WERI-Rb-1 (cell line): ENCODE data around the gene ADGRA1.

Source experiments
- DNase-seq: peaks from one replicate; pipeline ENCODE4 v3.0.0-alpha.2; 2020
- H3K27ac ChIP-seq: fragments of 250-450 bp; sonication (Bioruptor Pico); 2 replicates; pipeline ENCODE4 v1.5.1; 2020; ENCODE audit warnings: mild to moderate bottlenecking, moderate library complexity
- H3K27me3 ChIP-seq: fragments of 250-450 bp; sonication (Bioruptor Pico); 2 replicates; pipeline ENCODE4 v1.5.1; 2021; ENCODE audit warnings: mild to moderate bottlenecking, low read depth, moderate library complexity; ENCODE audit not compliant: insufficient read depth, severe bottlenecking
- H3K36me3 ChIP-seq: fragments of 250-450 bp; sonication (Bioruptor Pico); 2 replicates; pipeline ENCODE4 v1.5.1; 2020; ENCODE audit warnings: mild to moderate bottlenecking, moderate library complexity
- H3K4me3 ChIP-seq: 2 replicates; pipeline ENCODE4 v1.5.1; 2011; ENCODE audit warnings: low read depth, mild to moderate bottlenecking, control low read depth, low read length
- H3K9me3 ChIP-seq: fragments of 250-450 bp; sonication (Bioruptor Pico); 2 replicates; pipeline ENCODE4 v1.5.1; 2021; ENCODE audit warnings: mild to moderate bottlenecking, moderate library complexity; ENCODE audit not compliant: severe bottlenecking
- CTCF ChIP-seq: IDR thresholded peaks from 2 replicates; pipeline ENCODE4 v1.5.1; 2011; ENCODE audit warnings: low read depth, mild to moderate bottlenecking, control low read depth, inconsistent platforms, low read length

ADGRA1 gene

DNA sequence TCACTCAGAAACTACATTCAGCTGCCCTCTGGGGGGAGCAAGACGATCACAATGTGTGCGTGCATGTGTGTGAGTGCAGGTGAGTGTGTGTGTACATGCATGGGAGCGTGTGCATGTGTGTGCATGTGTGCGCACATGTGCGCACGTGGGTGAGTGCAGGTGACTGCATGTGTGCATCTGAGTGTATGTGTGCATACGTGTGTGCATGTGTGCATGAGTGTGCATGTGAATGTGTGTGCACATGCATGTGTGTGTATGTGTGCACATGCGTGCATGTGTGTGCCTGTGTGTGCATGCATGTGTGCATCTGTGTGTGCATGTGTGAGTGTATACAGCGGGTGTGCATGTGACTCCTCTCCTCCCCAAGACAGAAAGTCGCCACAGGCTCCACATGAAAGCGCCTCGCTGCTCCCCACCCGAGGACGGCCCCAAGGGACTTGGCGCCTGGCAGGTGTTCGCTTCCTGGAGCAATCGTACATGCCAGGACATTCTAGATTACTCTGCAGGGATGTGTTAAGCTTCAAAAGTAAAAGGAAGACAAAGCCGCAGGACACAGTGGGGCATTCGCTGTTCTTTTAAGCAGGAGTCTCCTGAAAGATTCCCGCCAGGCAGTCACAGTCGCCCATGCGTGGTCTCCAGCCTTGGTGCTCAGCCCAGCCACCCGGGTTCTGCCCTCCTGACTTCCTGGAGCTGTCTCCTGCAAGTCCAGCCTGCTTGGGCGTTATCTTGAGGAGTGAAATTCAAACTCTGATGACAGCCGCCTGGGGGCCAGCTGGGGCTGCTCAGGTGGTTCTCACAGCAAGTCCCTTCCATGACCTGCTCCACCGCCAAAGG lies 42.0 kb upstream of the ADGRA1 start:
- no peak overlapping the region for H3K4me3 ChIP-seq
- no peaks in the 10 kb centered on the region for H3K9me3 ChIP-seq
- no peak for DNase-seq
- no peaks in the 10 kb centered on the region for H3K27me3 ChIP-seq
- TF ChIP-seq CTCF: peak; percentile 23; the same call in 1 of the 2 replicates
- H3K27ac ChIP-seq: no peak overlapping the region
- no peaks in the 10 kb centered on the region for H3K36me3 ChIP-seq

GRCh38 chr10:133046390-133046765 lies 41.3 kb upstream of the ADGRA1 start:
- TF ChIP-seq CTCF: no peak
- no peaks in the 10 kb centered on the region for H3K27me3 ChIP-seq
- no peak overlapping the region for H3K27ac ChIP-seq
- H3K36me3 ChIP-seq: no peaks in the 10 kb centered on the region
- DNase-seq: no peak
- H3K9me3 ChIP-seq: no peaks in the 10 kb centered on the region
- H3K4me3 ChIP-seq: no peak overlapping the region

DNA sequence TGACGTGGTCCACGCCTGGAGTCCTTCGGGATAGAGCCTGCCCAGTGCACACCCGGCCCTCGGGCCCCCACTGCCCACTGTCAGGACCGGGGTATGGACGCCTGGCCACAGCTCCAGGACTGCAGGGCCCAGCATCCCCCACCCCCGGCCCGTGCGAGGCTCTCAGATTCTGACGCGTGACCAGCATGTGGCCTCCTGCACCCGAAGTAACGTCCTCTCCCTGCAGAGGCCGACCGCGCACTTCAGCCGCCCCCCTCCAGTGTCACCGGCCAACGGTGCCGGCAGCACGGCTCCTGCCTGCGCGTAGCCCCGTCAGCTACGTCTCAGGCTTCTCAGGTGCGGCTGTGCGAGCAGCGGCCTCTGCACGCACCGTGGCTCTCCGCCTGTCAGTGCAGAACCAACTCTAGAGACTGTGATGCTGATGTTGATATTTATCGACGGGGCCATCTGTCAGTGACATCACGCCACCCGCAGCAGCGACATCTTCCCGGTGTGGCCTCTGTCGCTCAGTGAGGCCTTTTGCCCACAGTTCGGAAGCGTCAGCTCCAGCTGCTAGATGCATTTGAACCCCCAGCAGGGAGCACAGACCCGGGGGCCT lies 40.1 kb upstream of the ADGRA1 start:
- Histone ChIP-seq H3K27me3 (no peaks in the 10 kb centered on the region), H3K36me3 (no peaks in the 10 kb centered on the region), H3K27ac (no peak overlapping the region), H3K4me3 (no peak overlapping the region), H3K9me3 (peaks cover 6% of the 10 kb centered on the region)
- TF ChIP-seq CTCF: no peak
- no peak for DNase-seq

DNA sequence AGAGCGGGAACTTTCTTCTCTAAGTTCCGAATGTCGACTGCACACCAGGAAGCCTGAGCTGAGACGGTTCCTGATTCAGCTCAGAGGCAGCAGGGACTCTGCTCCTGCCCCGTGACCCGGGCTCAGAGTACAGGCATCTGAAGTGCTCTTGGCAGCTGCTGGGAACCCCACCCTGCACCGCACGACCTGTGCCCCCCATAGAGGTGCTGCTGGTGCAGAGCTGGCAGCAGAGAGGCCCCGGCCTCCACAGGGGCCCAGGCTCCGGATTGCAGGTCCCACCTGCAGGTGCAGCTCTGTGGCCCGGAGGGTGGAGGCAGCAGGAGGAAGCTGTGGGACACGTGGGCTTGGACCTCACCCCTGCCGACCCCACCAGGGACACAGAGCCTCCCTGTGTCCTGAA lies 39.5 kb upstream of the ADGRA1 start:
- Histone ChIP-seq H3K27ac (no peak overlapping the region), H3K27me3 (no peaks in the 10 kb centered on the region), H3K36me3 (no peaks in the 10 kb centered on the region), H3K9me3 (peaks cover 12% of the 10 kb centered on the region), H3K4me3 (no peak overlapping the region)
- no peak for TF ChIP-seq CTCF
- no peak for DNase-seq

DNA sequence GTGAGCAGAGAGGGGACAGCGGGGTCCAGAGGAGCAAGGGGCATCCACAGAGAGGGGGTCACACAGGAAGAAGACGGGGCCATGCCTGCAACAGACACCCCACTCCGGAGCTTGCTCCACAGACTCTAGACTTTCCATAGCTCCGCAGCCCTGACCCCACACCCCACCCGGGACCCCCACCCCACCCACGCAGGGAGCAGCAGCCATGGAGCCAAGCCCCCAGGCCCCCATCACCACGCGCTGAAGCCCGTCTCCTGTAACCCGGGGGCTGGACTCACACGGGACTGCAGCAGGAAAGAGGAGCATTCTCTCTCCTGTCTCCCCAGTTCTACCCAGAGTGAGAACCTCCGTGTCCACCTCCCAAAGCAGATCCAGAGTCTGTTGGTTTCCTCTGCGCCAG lies 38.8 kb upstream of the ADGRA1 start:
- H3K9me3 ChIP-seq: peaks cover 19% of the 10 kb centered on the region

More for the DNA sequence above, 38.8 kb upstream of the ADGRA1 start:
- Histone ChIP-seq H3K36me3 (no peaks in the 10 kb centered on the region), H3K27ac (no peak overlapping the region), H3K4me3 (no peak overlapping the region), H3K27me3 (no peaks in the 10 kb centered on the region)
- TF ChIP-seq CTCF: no peak
- DNase-seq: no peak
